Measurements from ENCODE around the gene BDH2.

DNA sequence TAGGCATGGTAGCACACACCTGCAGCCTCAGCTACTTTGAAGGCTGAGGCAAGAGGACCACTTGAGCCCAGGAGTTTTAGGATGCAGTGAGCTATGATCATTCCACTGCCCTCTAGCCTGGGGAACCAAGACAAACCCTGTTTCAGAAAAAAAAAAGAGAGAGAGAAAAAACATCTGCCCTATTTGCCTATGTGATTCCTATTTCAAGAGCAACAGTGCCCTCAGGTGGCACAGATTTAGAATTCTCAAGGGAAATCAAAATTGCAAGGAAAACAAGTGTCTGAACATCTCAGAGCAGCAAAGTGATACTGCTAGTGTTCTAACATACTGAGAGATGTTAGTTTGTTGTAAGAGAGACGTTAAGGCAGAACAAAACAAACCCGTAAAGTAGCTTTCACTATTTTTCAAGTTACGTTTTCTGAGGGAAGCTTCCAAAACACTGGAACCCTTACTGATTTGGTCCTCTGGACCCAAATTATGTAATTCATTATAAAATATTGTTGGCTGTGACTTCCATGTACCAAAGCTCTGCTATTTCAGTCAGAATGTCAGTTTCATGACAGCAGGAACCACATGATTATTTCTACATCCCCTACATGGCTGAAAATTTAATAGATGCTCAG lies 7.9 kb downstream of the BDH2 start:
- TF ChIP-seq RAD21 (IDR thresholded peaks at IDR 0.05 in 1 of 2, conservative IDR thresholded peaks at IDR 0.05 in 1 of 2; ENCODE audit: low read depth in 2 of 2, low read length in 2 of 2) (peak; percentile 82 to 85), RXRA (IDR thresholded peaks at IDR 0.05; ENCODE audit: insufficient read depth, low read depth, low read length) (no peak), TCF12 (IDR thresholded peaks at IDR 0.05; ENCODE audit: low read depth, low read length) (no peak), YY1 (IDR thresholded peaks at IDR 0.05; ENCODE audit: low read depth, low read length) (no peak), JUND (IDR thresholded peaks at IDR 0.05; ENCODE audit: low read length) (no peak), ZNF274 (IDR thresholded peaks at IDR 0.05; ENCODE audit: borderline replicate concordance, extremely low read depth, low read length) (no peak)
